Activated T-cell treated with anti-CD3 and anti-CD28 coated beads for 4 hours (primary cell): ENCODE results near the gene CAMTA2.

Experiments
- DNase-seq: peaks from one replicate; pipeline ENCODE4 v3.0.0-alpha.2; 2020

The CAMTA2 gene

GRCh38 chr17:4920351-4921048 lies 67.0 kb downstream of the CAMTA2 start:
- DNase-seq = no peak

- no peak for DNase-seq
These were observed 67.9 kb downstream of the CAMTA2 start for GRCh38 chr17:4919511-4920047.
